ENCODE data around the gene NME4. TPM values are rescaled to one million over a fixed set of nuclear protein-coding genes. Genes with fewer than 3 reads are reported as not detected.

Gene NME4
- total and polyA plus RNA-seq, 2 donors (not counting 1 experiment from before 2014, with no cell fraction given), result 71.7 to 121 TPM

DNA sequence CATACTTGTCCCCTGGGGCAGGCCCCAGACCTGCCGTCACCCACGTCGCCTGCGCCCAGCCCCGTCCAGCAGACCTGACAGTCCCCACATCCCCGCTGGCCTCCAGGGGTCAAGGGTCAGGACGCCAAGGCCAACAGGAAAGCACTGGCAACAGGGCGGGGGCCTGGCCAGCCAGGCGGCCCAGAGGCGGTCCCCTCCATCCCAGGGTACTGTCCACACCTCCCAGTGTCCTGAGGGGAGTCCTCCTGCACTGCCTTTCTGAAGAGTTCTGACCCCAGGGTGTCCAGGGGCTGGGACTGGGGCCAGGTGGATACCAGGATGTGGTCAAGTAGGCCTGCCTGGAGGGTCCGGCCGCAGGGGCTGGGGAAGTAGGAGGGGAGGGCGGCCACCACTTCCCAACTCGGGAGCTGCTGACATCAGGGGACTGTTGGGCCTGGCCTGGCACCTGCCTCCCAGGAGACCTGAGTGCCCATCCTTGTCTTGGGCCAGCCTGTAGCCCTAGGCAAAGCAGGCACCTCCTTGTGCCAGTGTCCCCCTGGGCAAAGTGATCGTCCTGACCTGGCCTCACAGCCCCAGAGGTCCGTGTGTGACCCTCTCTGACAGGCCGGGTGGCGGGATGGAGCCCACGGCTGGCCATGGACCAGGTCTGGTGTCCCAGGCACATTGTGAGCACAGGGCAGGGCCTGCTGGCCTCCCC, 37.8 kb upstream of the NME4 start:
- Histone ChIP-seq H3K36me3 (ENCODE audit: control insufficient read depth, insufficient read depth, low read length) (no peaks in the 10 kb centered on the region), H3K27ac (ENCODE audit: insufficient read depth, low read length) (no peak overlapping the region), H3K27me3 (ENCODE audit: control insufficient read depth, insufficient read depth, low read length) (no peaks in the 10 kb centered on the region), H4K20me1 (ENCODE audit: control insufficient read depth, extremely low read depth, insufficient read depth, low read length) (no peaks in the 10 kb centered on the region), H3K4me3 (replicated peaks in 1 of 4; ENCODE audit: control extremely low read depth in 1 of 4, insufficient read depth in 1 of 4, low read depth in 3 of 4, low read length in 4 of 4) (no peak overlapping the region), H3K4me1 (ENCODE audit: control insufficient read depth, extremely low read depth, insufficient read depth, low read length) (no peaks in the 10 kb centered on the region), H3K79me2 (ENCODE audit: control insufficient read depth, insufficient read depth, low read length) (no peaks in the 10 kb centered on the region), H3K9ac (ENCODE audit: insufficient read depth, low read length) (no peak overlapping the region), H3K9me3 (ENCODE audit: control insufficient read depth, insufficient read depth, low read depth, low read length) (no peaks in the 10 kb centered on the region), H3K4me2 (ENCODE audit: extremely low read depth, insufficient read depth, low read length) (no peak overlapping the region), H2AFZ (ENCODE audit: low read length) (no peak overlapping the region)
- TF ChIP-seq EZH2 (IDR thresholded peaks at IDR 0.05; ENCODE audit: low read length, missing control alignments), result no peak
- TF ChIP-seq, protein P1, sequence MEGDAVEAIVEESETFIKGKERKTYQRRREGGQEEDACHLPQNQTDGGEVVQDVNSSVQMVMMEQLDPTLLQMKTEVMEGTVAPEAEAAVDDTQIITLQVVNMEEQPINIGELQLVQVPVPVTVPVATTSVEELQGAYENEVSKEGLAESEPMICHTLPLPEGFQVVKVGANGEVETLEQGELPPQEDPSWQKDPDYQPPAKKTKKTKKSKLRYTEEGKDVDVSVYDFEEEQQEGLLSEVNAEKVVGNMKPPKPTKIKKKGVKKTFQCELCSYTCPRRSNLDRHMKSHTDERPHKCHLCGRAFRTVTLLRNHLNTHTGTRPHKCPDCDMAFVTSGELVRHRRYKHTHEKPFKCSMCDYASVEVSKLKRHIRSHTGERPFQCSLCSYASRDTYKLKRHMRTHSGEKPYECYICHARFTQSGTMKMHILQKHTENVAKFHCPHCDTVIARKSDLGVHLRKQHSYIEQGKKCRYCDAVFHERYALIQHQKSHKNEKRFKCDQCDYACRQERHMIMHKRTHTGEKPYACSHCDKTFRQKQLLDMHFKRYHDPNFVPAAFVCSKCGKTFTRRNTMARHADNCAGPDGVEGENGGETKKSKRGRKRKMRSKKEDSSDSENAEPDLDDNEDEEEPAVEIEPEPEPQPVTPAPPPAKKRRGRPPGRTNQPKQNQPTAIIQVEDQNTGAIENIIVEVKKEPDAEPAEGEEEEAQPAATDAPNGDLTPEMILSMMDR (conservative IDR thresholded peaks at IDR 0.05 in 1 of 2, IDR thresholded peaks at IDR 0.05 in 1 of 2; ENCODE audit: low read depth in 1 of 2, low read length in 2 of 2), result no peak
- no peak for DNase-seq (ENCODE audit: low read depth in 2 of 2)

GRCh38 chr16:359871-360697, 36.9 kb upstream of the NME4 start:
- Histone ChIP-seq H3K9me3 (ENCODE audit: control insufficient read depth, insufficient read depth, low read depth, low read length) (no peaks in the 10 kb centered on the region), H3K4me3 (replicated peaks in 1 of 4; ENCODE audit: control extremely low read depth in 1 of 4, insufficient read depth in 1 of 4, low read depth in 3 of 4, low read length in 4 of 4) (no peak overlapping the region), H3K27me3 (ENCODE audit: control insufficient read depth, insufficient read depth, low read length) (no peaks in the 10 kb centered on the region), H3K27ac (ENCODE audit: insufficient read depth, low read length) (no peak overlapping the region), H3K79me2 (ENCODE audit: control insufficient read depth, insufficient read depth, low read length) (no peaks in the 10 kb centered on the region), H3K4me2 (ENCODE audit: extremely low read depth, insufficient read depth, low read length) (no peak overlapping the region), H3K4me1 (ENCODE audit: control insufficient read depth, extremely low read depth, insufficient read depth, low read length) (no peaks in the 10 kb centered on the region), H3K36me3 (ENCODE audit: control insufficient read depth, insufficient read depth, low read length) (no peaks in the 10 kb centered on the region), H2AFZ (ENCODE audit: low read length) (no peak overlapping the region), H3K9ac (ENCODE audit: insufficient read depth, low read length) (no peak overlapping the region), H4K20me1 (ENCODE audit: control insufficient read depth, extremely low read depth, insufficient read depth, low read length) (no peaks in the 10 kb centered on the region)
- DNase-seq (ENCODE audit: low read depth in 2 of 2), result no peak
- TF ChIP-seq EZH2 (IDR thresholded peaks at IDR 0.05; ENCODE audit: low read length, missing control alignments), result no peak
- TF ChIP-seq, protein P1 (conservative IDR thresholded peaks at IDR 0.05 in 1 of 2, IDR thresholded peaks at IDR 0.05 in 1 of 2; ENCODE audit: low read depth in 1 of 2, low read length in 2 of 2), result no peak

- H3K27me3 ChIP-seq (ENCODE audit: control insufficient read depth, insufficient read depth, low read length), result no peaks in the 10 kb centered on the region
- no peaks in the 10 kb centered on the region for H3K4me1 ChIP-seq (ENCODE audit: control insufficient read depth, extremely low read depth, insufficient read depth, low read length)
- H2AFZ ChIP-seq (ENCODE audit: low read length), result no peak overlapping the region
- no peaks in the 10 kb centered on the region for H3K79me2 ChIP-seq (ENCODE audit: control insufficient read depth, insufficient read depth, low read length)
- H3K9me3 ChIP-seq (ENCODE audit: control insufficient read depth, insufficient read depth, low read depth, low read length), result no peaks in the 10 kb centered on the region
- H4K20me1 ChIP-seq (ENCODE audit: control insufficient read depth, extremely low read depth, insufficient read depth, low read length), result no peaks in the 10 kb centered on the region
- no peak overlapping the region for H3K4me2 ChIP-seq (ENCODE audit: extremely low read depth, insufficient read depth, low read length)
- no peak overlapping the region for H3K9ac ChIP-seq (ENCODE audit: insufficient read depth, low read length)
- TF ChIP-seq EZH2 (IDR thresholded peaks at IDR 0.05; ENCODE audit: low read length, missing control alignments), result no peak
- TF ChIP-seq, protein P1 (conservative IDR thresholded peaks at IDR 0.05 in 1 of 2, IDR thresholded peaks at IDR 0.05 in 1 of 2; ENCODE audit: low read depth in 1 of 2, low read length in 2 of 2), result no peak
- no peak overlapping the region for H3K4me3 ChIP-seq (replicated peaks in 1 of 4; ENCODE audit: control extremely low read depth in 1 of 4, insufficient read depth in 1 of 4, low read depth in 3 of 4, low read length in 4 of 4)
- no peak overlapping the region for H3K27ac ChIP-seq (ENCODE audit: insufficient read depth, low read length)
- H3K36me3 ChIP-seq (ENCODE audit: control insufficient read depth, insufficient read depth, low read length), result no peaks in the 10 kb centered on the region
- DNase-seq (ENCODE audit: low read depth in 2 of 2), result no peak
These were observed 36.2 kb upstream of the NME4 start for GRCh38 chr16:360698-361336.
